ENCODE measurements around the gene APBB1. TPM values are rescaled to one million over a fixed set of nuclear protein-coding genes. Genes with fewer than 3 reads are reported as not detected.

Gene APBB1
- total RNA-seq, 4 donors from 2014 or later = 19.7 to 23.4 (median 20.2) TPM

DNA sequence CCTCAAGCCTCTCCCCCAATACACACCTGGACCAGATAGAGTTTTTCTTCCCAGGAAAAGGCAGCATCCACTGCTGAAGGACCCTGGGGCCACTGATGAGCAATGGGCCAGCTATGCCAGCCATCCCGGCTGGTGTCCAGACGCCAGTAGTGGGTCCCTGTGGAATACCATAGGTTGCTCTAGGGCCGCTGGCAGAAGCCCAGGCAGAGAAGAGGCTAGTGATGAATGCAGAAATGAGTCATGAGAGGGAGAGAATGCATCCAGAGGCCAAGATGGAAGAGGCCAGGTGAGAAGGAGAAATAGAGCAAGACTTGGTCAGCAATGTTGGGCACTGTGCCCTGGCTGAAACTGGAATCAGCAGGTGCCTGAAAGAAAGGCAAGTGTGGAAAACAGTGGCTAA lies 13.0 kb upstream of the APBB1 start:
- intact Hi-C loops (cut with DNase I; ENCODE audit: low total_unique reads) = no loop called here
- no peak for DNase-seq (ENCODE audit: low spot score in 2 of 2)
- WGBS, 2 donors = 77% methylated on average over 3 of the region's 3 CpGs
- no peak overlapping the region for H3K4me3 ChIP-seq (ENCODE audit: low read depth, poor library complexity, severe bottlenecking)
- TF ChIP-seq CTCF (IDR thresholded peaks at IDR 0.05) (no peak), POLR2A (IDR thresholded peaks at IDR 0.05) (no peak)

DNA sequence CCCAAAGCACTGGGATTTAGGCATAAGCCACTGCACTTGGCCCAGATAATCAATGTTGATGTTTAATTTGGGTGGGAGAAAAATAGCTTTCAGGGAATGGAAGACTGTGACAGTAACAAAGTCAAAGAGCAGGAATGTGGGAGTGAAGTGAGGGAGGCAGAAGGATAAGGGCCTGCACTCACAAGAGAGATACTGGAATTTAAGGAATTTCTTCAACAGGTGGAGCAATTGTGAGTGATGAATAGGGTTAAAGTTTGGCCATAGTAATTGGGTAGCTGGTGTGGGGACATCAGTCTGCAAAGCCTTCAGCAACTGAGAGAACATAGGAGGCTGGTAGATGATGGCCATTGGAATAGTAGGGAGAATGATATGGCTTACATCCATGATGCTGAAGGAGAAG lies 8.6 kb upstream of the APBB1 start:
- DNase-seq (ENCODE audit: low spot score in 2 of 2) = no peak
- TF ChIP-seq CTCF (IDR thresholded peaks at IDR 0.05) (no peak), POLR2A (IDR thresholded peaks at IDR 0.05) (no peak)
- intact Hi-C loops (cut with DNase I; ENCODE audit: low total_unique reads) = no loop called here
- H3K4me3 ChIP-seq (ENCODE audit: low read depth, poor library complexity, severe bottlenecking) = no peak overlapping the region

DNA sequence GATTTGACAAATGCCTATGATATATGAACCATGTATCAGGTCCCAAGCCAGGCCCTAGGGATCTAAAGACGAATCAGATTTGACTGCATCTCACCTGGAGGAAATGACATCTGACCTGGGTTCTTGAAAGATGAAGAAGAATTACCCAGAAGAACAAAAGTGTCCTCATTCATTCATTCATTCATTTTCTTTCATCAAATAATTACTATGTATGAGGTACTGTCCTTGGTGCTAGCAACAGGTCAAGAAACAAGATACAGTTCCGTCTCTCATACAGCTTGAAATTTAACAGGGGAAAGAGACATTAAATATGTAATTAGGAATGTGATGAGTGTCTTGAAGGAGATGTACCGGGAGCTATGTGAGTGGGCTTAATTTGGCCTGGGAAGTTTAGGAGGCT lies 1.8 kb upstream of the APBB1 start:
- H3K4me3 ChIP-seq (ENCODE audit: low read depth, poor library complexity, severe bottlenecking) = no peak overlapping the region
- intact Hi-C loops (cut with DNase I; ENCODE audit: low total_unique reads) = no loop called here
- DNase-seq (ENCODE audit: low spot score in 2 of 2) = no peak
- TF ChIP-seq CTCF (IDR thresholded peaks at IDR 0.05) (no peak), POLR2A (IDR thresholded peaks at IDR 0.05) (no peak)
- WGBS, 2 donors = 84 to 97% methylated on average over 3 of the region's 3 CpGs

GRCh38 chr11:6418557-6419008 lies 311 bp downstream of the APBB1 start:
- 1% methylated on average over 30 to 33 of the region's 38 CpGs for WGBS, 2 donors
- intact Hi-C loops (cut with DNase I; ENCODE audit: low total_unique reads) = no loop called here
- TF ChIP-seq POLR2A (IDR thresholded peaks at IDR 0.05) (no peak), CTCF (IDR thresholded peaks at IDR 0.05) (no peak)
- DNase-seq (ENCODE audit: low spot score in 2 of 2) = no peak
- peak overlapping the region; percentile 72 for H3K4me3 ChIP-seq (ENCODE audit: low read depth, poor library complexity, severe bottlenecking)

- TF ChIP-seq POLR2A (IDR thresholded peaks at IDR 0.05) (no peak), CTCF (IDR thresholded peaks at IDR 0.05) (no peak)
Observed at GRCh38 chr11:6417907-6418556, 862 bp downstream of the APBB1 start.

GRCh38 chr11:6415797-6416196 lies 3.1 kb downstream of the APBB1 start:
- WGBS, 2 donors = 79 to 80% methylated on average over 6 of the region's 6 CpGs
- intact Hi-C loops (cut with DNase I; ENCODE audit: low total_unique reads) = no loop called here
- H3K4me3 ChIP-seq (ENCODE audit: low read depth, poor library complexity, severe bottlenecking) = no peak overlapping the region
- TF ChIP-seq CTCF (IDR thresholded peaks at IDR 0.05) (no peak), POLR2A (IDR thresholded peaks at IDR 0.05) (no peak)
- no peak for DNase-seq (ENCODE audit: low spot score in 2 of 2)

More at GRCh38 chr11:6417907-6418556, 862 bp downstream of the APBB1 start:
- 25 to 30% methylated on average over 7 of the region's 7 CpGs for WGBS, 2 donors
- intact Hi-C loops (cut with DNase I; ENCODE audit: low total_unique reads) = no loop called here
- DNase-seq (ENCODE audit: low spot score in 2 of 2) = no peak
- no peak overlapping the region for H3K4me3 ChIP-seq (ENCODE audit: low read depth, poor library complexity, severe bottlenecking)

Data from lower leg skin (tissue), 4 donors.